ENCODE data around the gene NFATC1. TPM values are rescaled to one million over a fixed set of nuclear protein-coding genes. Genes with fewer than 3 reads are reported as not detected.

The NFATC1 gene
- total and polyA plus RNA-seq, 2 donors from 2014 or later: 4.3 to 17.2 TPM

GRCh38 chr18:79400591-79401381 lies 5.1 kb downstream of the NFATC1 start:
- TF ChIP-seq, protein P1, sequence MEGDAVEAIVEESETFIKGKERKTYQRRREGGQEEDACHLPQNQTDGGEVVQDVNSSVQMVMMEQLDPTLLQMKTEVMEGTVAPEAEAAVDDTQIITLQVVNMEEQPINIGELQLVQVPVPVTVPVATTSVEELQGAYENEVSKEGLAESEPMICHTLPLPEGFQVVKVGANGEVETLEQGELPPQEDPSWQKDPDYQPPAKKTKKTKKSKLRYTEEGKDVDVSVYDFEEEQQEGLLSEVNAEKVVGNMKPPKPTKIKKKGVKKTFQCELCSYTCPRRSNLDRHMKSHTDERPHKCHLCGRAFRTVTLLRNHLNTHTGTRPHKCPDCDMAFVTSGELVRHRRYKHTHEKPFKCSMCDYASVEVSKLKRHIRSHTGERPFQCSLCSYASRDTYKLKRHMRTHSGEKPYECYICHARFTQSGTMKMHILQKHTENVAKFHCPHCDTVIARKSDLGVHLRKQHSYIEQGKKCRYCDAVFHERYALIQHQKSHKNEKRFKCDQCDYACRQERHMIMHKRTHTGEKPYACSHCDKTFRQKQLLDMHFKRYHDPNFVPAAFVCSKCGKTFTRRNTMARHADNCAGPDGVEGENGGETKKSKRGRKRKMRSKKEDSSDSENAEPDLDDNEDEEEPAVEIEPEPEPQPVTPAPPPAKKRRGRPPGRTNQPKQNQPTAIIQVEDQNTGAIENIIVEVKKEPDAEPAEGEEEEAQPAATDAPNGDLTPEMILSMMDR (IDR thresholded peaks at IDR 0.05; ENCODE audit: borderline replicate concordance, extremely low read depth, insufficient read depth): no peak
- no peaks in the 10 kb centered on the region for H3K36me3 ChIP-seq (ENCODE audit: control insufficient read depth in 2 of 3, insufficient read depth in 3 of 3, low read length in 3 of 3)
- peak overlapping the region in 1 of 3 donors; percentile 29 for H3K4me3 ChIP-seq (ENCODE audit: low read length in 3 of 3)
- DNase-seq (peak in 1 of 5 donors; percentile 80), FAIRE-seq (no peak)
- H3K4me1 ChIP-seq (ENCODE audit: control insufficient read depth in 2 of 3, insufficient read depth in 2 of 3, low read depth in 1 of 3, low read length in 3 of 3): peaks cover 0 to 5% (median 0%) of the 10 kb centered on the region in 3 donors
- H3K9me3 ChIP-seq (ENCODE audit: control insufficient read depth in 2 of 3, insufficient read depth in 1 of 3, low read length in 3 of 3): no peaks in the 10 kb centered on the region
- no peak overlapping the region for H3K9ac ChIP-seq (ENCODE audit: low read length in 3 of 3)
- peak overlapping the region; percentile 20 to 51 for H3K27ac ChIP-seq (ENCODE audit: low read depth in 2 of 2, low read length in 2 of 2)
- peaks cover 6% of the 10 kb centered on the region for H3K27me3 ChIP-seq (ENCODE audit: control insufficient read depth, insufficient read depth, low read length)
- intact Hi-C loops (cut with DNase I): no loop called here

DNA sequence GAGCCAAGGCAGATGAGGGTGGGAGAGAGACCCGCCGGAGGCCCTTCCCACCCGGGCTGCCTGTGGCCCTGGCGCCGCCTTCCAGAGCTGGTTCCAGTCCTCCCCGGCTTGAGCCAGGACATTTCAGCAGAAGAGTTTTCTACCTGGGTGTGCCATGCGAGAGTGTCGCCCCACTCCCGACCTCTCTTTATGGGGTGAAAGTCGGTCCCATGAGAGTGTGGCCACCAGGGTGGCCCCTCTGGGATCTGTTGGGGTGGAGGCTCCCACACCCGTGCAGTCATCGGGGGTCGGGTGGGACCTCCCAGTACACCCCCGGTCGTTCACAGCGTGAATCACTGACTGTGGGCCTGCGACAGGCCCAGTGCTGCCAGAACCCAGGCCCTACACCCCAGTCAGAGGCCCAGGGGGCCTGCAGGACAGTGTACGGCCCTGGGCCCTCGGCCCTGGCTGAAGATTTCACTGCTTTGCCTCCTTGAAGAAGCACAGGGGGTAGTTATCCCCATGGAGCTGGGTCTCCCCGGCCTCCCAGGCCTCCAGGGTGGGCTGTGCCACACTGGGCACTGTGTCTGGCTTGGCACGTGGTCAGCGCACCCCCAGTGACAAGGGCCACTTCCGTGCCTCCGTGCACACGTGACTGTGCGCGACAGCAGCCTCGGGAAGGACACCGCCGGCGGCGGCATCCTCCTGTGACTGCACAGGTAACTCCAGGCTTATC lies 5.9 kb downstream of the NFATC1 start:
- DNase-seq (peak in 1 of 5 donors; percentile 76), FAIRE-seq (no peak)
- Histone ChIP-seq H3K36me3 (ENCODE audit: control insufficient read depth in 2 of 3, insufficient read depth in 3 of 3, low read length in 3 of 3) (no peaks in the 10 kb centered on the region), H3K27me3 (ENCODE audit: control insufficient read depth, insufficient read depth, low read length) (peaks cover 6% of the 10 kb centered on the region), H3K27ac (ENCODE audit: low read depth in 2 of 2, low read length in 2 of 2) (peak overlapping the region in 1 of 2 donors; percentile 16), H3K4me1 (ENCODE audit: control insufficient read depth in 2 of 3, insufficient read depth in 2 of 3, low read depth in 1 of 3, low read length in 3 of 3) (peaks cover 0 to 4% (median 0%) of the 10 kb centered on the region in 3 donors), H3K9ac (ENCODE audit: low read length in 3 of 3) (no peak overlapping the region), H3K4me3 (ENCODE audit: low read length in 3 of 3) (no peak overlapping the region), H3K9me3 (ENCODE audit: control insufficient read depth in 2 of 3, insufficient read depth in 1 of 3, low read length in 3 of 3) (no peaks in the 10 kb centered on the region)
- TF ChIP-seq, protein P1 (IDR thresholded peaks at IDR 0.05; ENCODE audit: borderline replicate concordance, extremely low read depth, insufficient read depth): no peak
- intact Hi-C loops (cut with DNase I): no loop called here

DNA sequence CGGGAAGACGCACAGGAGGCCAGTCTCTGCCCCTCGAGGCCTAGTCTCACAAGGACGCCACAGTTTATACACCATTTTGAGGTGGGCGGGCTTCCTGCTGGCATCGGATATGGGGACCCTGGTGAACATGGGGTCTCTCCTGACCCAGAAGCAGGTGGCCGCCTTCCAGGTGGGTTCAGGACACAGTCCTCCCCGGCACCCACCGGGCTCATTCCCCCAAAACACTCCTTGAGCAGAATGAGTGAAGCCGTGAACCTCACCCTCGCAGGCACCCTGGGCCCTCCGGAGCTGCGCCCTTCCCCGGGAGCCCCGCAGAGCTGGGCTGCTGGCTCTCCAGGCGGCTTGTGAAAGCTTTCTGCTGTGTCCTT lies 6.5 kb downstream of the NFATC1 start:
- Histone ChIP-seq H3K27ac (ENCODE audit: low read depth in 2 of 2, low read length in 2 of 2) (no peak overlapping the region), H3K9me3 (ENCODE audit: control insufficient read depth in 2 of 3, insufficient read depth in 1 of 3, low read length in 3 of 3) (no peaks in the 10 kb centered on the region), H3K4me3 (ENCODE audit: low read length in 3 of 3) (no peak overlapping the region), H3K9ac (ENCODE audit: low read length in 3 of 3) (no peak overlapping the region), H3K27me3 (ENCODE audit: control insufficient read depth, insufficient read depth, low read length) (peaks cover 6% of the 10 kb centered on the region), H3K4me1 (ENCODE audit: control insufficient read depth in 2 of 3, insufficient read depth in 2 of 3, low read depth in 1 of 3, low read length in 3 of 3) (peaks cover 0 to 4% (median 0%) of the 10 kb centered on the region in 3 donors), H3K36me3 (ENCODE audit: control insufficient read depth in 2 of 3, insufficient read depth in 3 of 3, low read length in 3 of 3) (no peaks in the 10 kb centered on the region)
- FAIRE-seq: no peak
- TF ChIP-seq, protein P1 (IDR thresholded peaks at IDR 0.05; ENCODE audit: borderline replicate concordance, extremely low read depth, insufficient read depth): no peak
- intact Hi-C loops (cut with DNase I): no loop called here
- DNase-seq: peak in 1 of 5 donors; percentile 63

All from kidney (tissue), 14 donors.